Hematopoietic multipotent progenitor cell treated with erythropoietin and hydrocortisone succinate and interleukin-3 and kit ligand, for 8 days (in vitro differentiated cells): ENCODE results near the gene PLCB1.
"Not testable (repeated sequence)": the region's sequence is repeated elsewhere in the genome, so short reads cannot be mapped to it uniquely, and the experiment has no call there.

Source experiments
- DNase-seq: peaks from one replicate; pipeline ENCODE4 v3.0.0-alpha.2; 2015

Gene PLCB1

GRCh38 chr20:8373579-8373978 lies 241.5 kb downstream of the PLCB1 start:
- DNase-seq = no peak

DNA sequence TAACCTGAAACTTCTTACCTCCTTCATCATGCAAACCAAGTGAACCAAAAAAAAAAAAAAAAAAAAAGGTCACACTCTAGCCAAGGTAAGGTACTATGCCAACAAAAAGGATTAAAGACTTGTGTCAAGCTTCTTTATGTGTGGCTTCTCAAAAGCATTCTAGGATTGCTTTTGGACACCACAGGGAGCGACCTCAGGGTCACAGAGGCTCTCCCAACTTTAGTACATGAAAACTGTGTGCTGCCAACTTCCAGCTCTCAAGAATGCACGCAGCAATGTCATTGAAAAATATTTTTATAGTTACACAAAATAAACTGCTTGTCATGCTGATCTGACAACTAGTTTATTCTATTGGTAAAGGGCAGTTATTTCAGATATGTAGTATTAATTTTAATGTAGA lies 243.8 kb downstream of the PLCB1 start:
- DNase-seq = no peak

- no peak for DNase-seq
These were observed 244.9 kb downstream of the PLCB1 start for GRCh38 chr20:8376940-8377339.

DNA sequence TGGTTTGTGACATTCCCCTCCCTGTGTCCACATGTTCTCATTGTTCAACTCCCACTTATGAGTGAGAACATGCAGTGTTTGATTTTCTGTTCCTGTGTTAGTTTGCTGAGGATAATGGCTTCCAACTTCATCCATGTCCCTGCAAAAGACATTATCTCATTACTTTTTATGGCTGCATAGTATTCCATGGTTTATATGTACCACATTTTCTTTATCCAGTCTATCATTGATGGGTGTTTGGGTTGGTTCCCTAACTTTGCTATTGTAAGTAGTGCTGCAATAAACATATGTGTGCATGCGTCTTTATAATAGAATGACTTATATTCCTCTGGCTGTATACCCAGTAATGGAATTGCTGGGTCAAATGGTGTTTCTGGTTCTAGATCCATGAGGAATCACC lies 247.1 kb downstream of the PLCB1 start:
- not testable (repeated sequence) for DNase-seq

- no peak for DNase-seq
These were observed 253.2 kb downstream of the PLCB1 start for GRCh38 chr20:8385247-8385646.

DNA sequence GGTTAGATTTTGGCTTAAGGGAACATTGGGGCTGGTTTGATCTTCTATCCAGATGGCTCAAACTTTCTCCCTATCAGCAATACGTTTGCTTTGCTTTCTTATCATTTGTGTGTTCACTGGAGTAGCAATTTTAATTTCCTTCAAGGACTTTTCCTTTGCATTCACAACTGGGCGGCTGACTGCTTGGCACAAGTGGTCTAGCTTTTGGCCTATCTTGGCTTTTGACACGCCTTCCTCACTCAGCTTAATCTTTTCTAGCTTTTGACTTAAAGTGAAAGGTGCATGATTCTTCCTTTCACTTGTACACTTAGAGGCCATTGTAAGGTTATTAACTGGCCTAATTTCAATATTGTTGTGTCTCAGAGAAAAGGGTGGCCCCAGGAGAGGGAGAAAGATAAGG lies 254.9 kb downstream of the PLCB1 start:
- no peak for DNase-seq

DNA sequence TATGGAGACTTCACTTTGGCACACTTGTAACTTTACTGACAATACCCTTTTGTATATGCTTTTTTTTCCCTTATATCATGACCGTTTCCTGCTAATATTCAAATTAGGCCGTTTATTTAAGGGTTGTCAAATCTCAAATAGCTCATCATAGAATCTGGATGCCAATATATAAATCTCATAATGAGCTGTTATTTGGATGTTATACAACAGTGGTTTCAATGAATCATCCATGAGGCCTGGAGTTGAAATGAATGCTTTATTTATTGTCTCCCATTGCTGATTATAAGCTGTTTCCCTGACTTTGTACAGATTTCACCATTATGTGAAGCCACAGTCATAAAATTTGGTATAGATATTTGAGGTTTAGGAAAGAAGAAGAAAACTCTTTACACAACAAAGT lies 256.1 kb downstream of the PLCB1 start:
- DNase-seq = no peak

- DNase-seq = no peak
These were observed 256.6 kb downstream of the PLCB1 start for GRCh38 chr20:8388707-8389106.

- peak; percentile 60 for DNase-seq
These were observed 257.4 kb downstream of the PLCB1 start for GRCh38 chr20:8389381-8390036.

DNA sequence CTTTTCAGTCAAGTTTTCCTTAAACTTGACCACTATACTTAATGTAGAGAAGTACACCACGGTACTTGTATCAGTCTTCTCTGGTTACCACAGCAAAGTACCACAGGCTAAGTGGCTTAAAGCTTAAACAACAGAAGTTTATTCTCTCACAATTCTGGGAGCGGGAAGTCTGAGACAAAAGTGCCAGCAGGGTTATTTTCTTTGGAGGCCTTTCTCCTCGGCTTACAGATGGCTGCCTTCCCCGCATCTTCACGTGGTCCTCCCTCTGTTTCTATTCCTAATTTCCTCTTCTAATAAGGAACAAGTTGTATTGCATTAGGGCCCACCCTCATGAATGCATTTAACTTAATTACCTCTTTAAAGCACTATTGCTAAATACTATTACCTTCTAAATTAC lies 258.0 kb downstream of the PLCB1 start:
- DNase-seq = no peak

DNA sequence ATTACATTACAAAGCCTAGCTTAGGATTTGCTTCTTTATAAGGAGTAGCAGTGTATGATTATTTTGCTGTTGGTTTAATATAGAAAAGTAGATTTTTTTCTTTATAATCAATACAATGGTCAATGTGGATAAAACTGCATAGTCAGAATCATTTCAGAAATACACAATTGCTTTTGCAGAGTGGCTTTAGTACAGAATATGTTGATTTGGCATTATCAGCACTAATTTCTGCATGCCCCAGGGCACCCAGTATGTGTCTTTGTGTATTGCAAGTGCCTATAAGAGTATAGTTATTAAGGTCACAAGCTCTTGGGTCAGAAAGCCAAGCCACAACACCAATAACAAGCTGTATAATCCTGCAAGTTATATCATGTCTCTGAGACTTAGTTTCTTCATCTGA lies 258.4 kb downstream of the PLCB1 start:
- DNase-seq = no peak

DNA sequence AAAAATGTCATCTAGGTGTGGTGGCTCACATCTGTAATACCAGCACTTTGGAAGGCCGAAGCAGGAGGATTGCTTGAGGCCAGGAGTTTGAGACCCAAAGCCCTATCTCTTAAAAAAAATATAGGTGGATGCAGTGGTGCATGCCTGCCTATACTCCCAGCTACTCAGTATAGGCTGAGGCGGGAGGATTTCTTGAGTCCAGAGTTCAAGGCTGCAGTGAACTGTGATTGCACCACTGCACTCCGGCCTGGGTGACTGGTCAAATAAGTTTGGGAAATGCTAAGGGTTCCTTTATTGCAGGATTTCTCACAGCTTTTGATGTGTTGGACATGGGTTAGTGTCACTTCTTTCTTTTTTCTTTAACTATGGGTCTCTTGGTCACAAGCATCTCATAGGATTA lies 261.3 kb downstream of the PLCB1 start:
- no peak for DNase-seq

- DNase-seq = no peak
These were observed 262.4 kb downstream of the PLCB1 start for GRCh38 chr20:8394308-8394945.

- no peak for DNase-seq
These were observed 263.9 kb downstream of the PLCB1 start for GRCh38 chr20:8395956-8396355.

DNA sequence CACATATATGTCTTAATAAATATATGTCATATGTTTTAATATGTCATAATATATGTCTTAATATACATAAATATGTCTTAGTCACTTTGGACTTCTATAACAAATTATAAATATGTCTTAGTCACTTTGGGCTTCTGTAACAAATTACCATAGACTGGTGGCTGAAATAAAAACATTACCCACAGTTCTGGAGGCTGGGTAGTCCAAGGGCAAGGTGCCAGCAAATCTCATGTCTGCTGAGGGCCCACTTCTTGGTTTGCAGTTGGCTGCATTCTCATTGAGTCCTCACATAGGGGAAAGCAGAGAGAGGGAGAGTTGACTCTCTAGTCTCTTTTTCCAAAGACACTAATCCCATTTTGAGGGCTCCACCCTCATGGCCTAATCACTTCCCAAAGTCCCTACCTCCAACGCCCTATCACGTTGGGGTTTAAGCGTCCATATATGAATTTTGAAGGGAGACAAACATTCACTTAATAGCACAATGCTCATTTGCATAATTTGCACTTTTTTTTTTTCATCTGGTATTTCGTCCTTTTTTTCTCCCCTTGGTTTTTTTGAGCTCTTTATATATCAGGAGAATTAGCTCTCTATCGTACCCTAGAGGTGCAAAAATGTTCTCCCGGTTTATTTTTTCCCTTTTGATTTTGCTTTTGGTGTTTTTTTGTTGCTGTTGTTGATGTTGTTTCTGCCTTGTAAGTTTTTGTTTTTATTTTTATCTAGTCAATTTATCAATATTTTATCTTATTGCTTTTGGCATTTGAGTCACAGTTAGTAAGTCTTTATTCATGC lies 266.4 kb downstream of the PLCB1 start:
- DNase-seq = no peak

GRCh38 chr20:8399947-8400346 lies 267.9 kb downstream of the PLCB1 start:
- peak; percentile 28 for DNase-seq

DNA sequence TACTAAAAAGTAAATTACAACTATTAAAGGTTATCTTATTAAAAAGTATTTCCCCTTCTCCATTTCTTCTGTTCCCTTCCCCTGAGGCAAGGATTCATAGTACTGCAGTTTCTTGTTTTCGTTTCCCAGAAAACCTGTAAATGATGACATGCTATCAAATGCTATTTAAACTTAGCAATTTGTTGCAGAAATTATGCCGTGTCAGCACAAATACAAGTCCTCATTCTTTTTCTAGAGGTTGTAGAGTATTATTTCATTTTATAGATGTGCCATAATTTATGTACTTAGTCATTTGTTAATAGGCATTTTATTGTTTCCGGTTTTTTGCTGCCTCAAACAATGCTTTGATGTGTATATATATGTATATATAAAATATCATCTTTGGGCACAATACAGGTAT lies 268.4 kb downstream of the PLCB1 start:
- no peak for DNase-seq

- DNase-seq = no peak
These were observed 269.5 kb downstream of the PLCB1 start for GRCh38 chr20:8401556-8401955.

DNA sequence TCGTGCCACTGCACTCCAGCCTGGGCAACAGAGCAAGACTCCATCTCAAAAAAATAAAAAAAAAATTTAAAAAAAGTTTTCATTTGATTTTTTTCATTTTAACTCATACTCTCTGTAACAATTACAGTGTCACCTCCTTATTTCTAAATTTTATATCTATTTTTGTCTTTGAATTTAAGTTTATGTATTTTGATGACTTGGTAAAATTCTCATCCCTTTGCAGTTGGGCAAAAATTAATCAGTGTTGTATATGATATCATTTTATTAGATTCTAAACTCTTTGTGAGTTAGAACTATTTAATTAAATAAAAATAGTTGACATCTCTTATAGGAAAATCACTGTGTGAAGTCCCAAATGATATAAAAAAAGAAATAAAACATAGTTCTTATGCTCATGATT lies 270.7 kb downstream of the PLCB1 start:
- no peak for DNase-seq

GRCh38 chr20:8404912-8405635 lies 273.0 kb downstream of the PLCB1 start:
- DNase-seq = no peak

- no peak for DNase-seq
These were observed 274.3 kb downstream of the PLCB1 start for GRCh38 chr20:8406391-8406790.

- no peak for DNase-seq
These were observed 276.7 kb downstream of the PLCB1 start for GRCh38 chr20:8408587-8409307.

GRCh38 chr20:8413691-8414090 lies 281.6 kb downstream of the PLCB1 start:
- peak; percentile 17 for DNase-seq
